Body of pancreas (tissue), 4 donors: ENCODE results near the gene WDR86.

Experiments used
- CTCF ChIP-seq, 7 experiments: fragments of 450-650 bp in 4 of 7; fragments of 200-600 bp in 3 of 7; sonication (generic) in 3 of 7; IDR thresholded peaks; one replicate each; pipeline ENCODE4 v1.5.1; 2016 to 2019; ENCODE audit warnings: antibody characterized with exemption in 7 of 7
- POLR2A ChIP-seq, 3 donors: fragments of 450-650 bp; IDR thresholded peaks; one replicate each; pipeline ENCODE4 v1.6.1; 2016; ENCODE audit warnings: antibody characterized with exemption in 3 of 3, mild to moderate bottlenecking in 2 of 3

GRCh38 chr7:151388430-151388829, 21.4 kb downstream of the WDR86 start:
- no peak for TF ChIP-seq POLR2A (IDR thresholded peaks at IDR 0.05)
- no peak for TF ChIP-seq CTCF (IDR thresholded peaks at IDR 0.05)
